OCI-LY1 (cell line): ENCODE results near the gene ZDHHC11.

Experiments used
- EZH2 ChIP-seq: fragments of 200-600 bp; sonication (generic), shearing (Covaris generic); IDR thresholded peaks from 2 replicates; pipeline ENCODE4 v1.8.0; 2017; ENCODE audit warnings: borderline replicate concordance, mixed run types, mild to moderate bottlenecking, antibody characterized with exemption, low read length, moderate library complexity, mixed read lengths
- TF ChIP-seq, protein P1 (sequence below): fragments of 200-600 bp; sonication (generic), shearing (Covaris generic); IDR thresholded peaks from 2 replicates; pipeline ENCODE4 v1.5.1; 2017; ENCODE audit warnings: mild to moderate bottlenecking, antibody characterized with exemption, low read length, moderate library complexity, mixed read lengths

DNA sequence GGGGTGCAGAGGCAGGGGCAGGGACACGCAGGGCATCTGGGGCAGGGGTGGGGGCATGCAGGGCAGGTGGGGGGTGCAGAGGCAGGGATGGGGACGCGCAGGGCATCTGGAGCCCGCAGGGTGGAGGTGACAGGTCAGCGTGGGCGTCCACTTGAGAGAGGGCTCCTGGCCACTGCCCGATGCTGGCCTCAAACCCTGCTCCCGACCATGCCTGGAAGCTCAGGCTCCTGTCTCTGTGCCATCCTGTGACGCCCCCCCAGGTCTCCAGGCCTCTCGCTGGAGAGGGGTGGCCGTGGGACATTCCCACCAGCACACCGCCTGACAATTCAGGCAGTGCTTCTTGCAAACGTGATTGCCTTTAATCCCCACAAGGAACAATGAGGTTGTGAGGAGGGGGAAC lies 99.3 kb downstream of the ZDHHC11 start:
- TF ChIP-seq, protein P1, sequence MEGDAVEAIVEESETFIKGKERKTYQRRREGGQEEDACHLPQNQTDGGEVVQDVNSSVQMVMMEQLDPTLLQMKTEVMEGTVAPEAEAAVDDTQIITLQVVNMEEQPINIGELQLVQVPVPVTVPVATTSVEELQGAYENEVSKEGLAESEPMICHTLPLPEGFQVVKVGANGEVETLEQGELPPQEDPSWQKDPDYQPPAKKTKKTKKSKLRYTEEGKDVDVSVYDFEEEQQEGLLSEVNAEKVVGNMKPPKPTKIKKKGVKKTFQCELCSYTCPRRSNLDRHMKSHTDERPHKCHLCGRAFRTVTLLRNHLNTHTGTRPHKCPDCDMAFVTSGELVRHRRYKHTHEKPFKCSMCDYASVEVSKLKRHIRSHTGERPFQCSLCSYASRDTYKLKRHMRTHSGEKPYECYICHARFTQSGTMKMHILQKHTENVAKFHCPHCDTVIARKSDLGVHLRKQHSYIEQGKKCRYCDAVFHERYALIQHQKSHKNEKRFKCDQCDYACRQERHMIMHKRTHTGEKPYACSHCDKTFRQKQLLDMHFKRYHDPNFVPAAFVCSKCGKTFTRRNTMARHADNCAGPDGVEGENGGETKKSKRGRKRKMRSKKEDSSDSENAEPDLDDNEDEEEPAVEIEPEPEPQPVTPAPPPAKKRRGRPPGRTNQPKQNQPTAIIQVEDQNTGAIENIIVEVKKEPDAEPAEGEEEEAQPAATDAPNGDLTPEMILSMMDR, result no peak
- no peak for TF ChIP-seq EZH2
